Measurements from ENCODE around the gene FAM193B.

Gene FAM193B

GRCh38 chr5:177515580-177515979, 38.8 kb downstream of the FAM193B start:
- DNase-seq (ENCODE audit: low read depth): no peak

- no peak for DNase-seq (ENCODE audit: low read depth)
These were observed 39.8 kb downstream of the FAM193B start for GRCh38 chr5:177514541-177514940.

- DNase-seq (ENCODE audit: low read depth): no peak
These were observed 40.9 kb downstream of the FAM193B start for GRCh38 chr5:177513500-177513899.

- no peak for DNase-seq (ENCODE audit: low read depth)
These were observed 41.5 kb downstream of the FAM193B start for GRCh38 chr5:177512736-177513380.

GRCh38 chr5:177511796-177512675, 42.3 kb downstream of the FAM193B start:
- no peak for DNase-seq (ENCODE audit: low read depth)

- DNase-seq (ENCODE audit: low read depth): no peak
These were observed 43.2 kb downstream of the FAM193B start for GRCh38 chr5:177511181-177511580.

- no peak for DNase-seq (ENCODE audit: low read depth)
These were observed 43.8 kb downstream of the FAM193B start for GRCh38 chr5:177510567-177511053.

- DNase-seq (ENCODE audit: low read depth): no peak
These were observed 44.3 kb downstream of the FAM193B start for GRCh38 chr5:177509991-177510566.

- DNase-seq (ENCODE audit: low read depth): no peak
These were observed 44.9 kb downstream of the FAM193B start, which contains the start of gene DOK3 for GRCh38 chr5:177509381-177509951. DOK3 (minus strand) TSS chr5:177509826; CDS start chr5:177509540, 286 bp downstream.

- DNase-seq (ENCODE audit: low read depth): no peak
These were observed 45.5 kb downstream of the FAM193B start for GRCh38 chr5:177508837-177509236.

GRCh38 chr5:177508221-177508611, 46.1 kb downstream of the FAM193B start:
- DNase-seq (ENCODE audit: low read depth): no peak

GRCh38 chr5:177507596-177508220, 46.7 kb downstream of the FAM193B start:
- DNase-seq (ENCODE audit: low read depth): no peak

GRCh38 chr5:177507165-177507564, 47.2 kb downstream of the FAM193B start:
- DNase-seq (ENCODE audit: low read depth): no peak

- DNase-seq (ENCODE audit: low read depth): no peak
These were observed 49.3 kb downstream of the FAM193B start for GRCh38 chr5:177505075-177505474.

GRCh38 chr5:177504086-177505056, 50.0 kb downstream of the FAM193B start:
- no peak for DNase-seq (ENCODE audit: low read depth)

- no peak for DNase-seq (ENCODE audit: low read depth)
These were observed 50.8 kb downstream of the FAM193B start for GRCh38 chr5:177503351-177504085.

GRCh38 chr5:177502886-177503285, 51.5 kb downstream of the FAM193B start:
- no peak for DNase-seq (ENCODE audit: low read depth)

- DNase-seq (ENCODE audit: low read depth): no peak
These were observed 52.3 kb downstream of the FAM193B start for GRCh38 chr5:177501874-177502678.
